C4-2B (cell line): Measurements from ENCODE around the gene ZNF48.

Experiments used
- CTCF ChIP-seq: fragments of 450-650 bp; conservative IDR thresholded peaks from 2 replicates; pipeline ENCODE4 v1.5.1; 2017; ENCODE audit warnings: mild to moderate bottlenecking
- ZFX ChIP-seq: fragments of 450-650 bp; IDR thresholded peaks from 2 replicates; pipeline ENCODE4 v1.6.1; 2017

GRCh38 chr16:30409125-30410060 is 14.2 kb downstream of the ZNF48 start:
- TF ChIP-seq CTCF (peak; percentile 95), ZFX (no peak)
